AG10803 (cell line): ENCODE measurements around the gene CCT5.
A peak's percentile ranks its signal among the peaks of the same experiment; 100 is the strongest.

Source experiments
- DNase-seq: peaks from one replicate; pipeline ENCODE4 v3.0.0; 2010; ENCODE audit warnings: low read depth
- H3K4me3 ChIP-seq: 2 replicates; pipeline ENCODE4 v1.5.1; 2011; ENCODE audit warnings: mild to moderate bottlenecking, low read length, control low read depth
- TF ChIP-seq, protein P1 (sequence below): conservative IDR thresholded peaks from 2 replicates; pipeline ENCODE4 v1.5.1; 2011; ENCODE audit warnings: mild to moderate bottlenecking, low read length, control low read depth, inconsistent platforms

Gene CCT5

GRCh38 chr5:10228288-10228687, 21.8 kb upstream of the CCT5 start:
- DNase-seq, result no peak
- TF ChIP-seq, protein P1, sequence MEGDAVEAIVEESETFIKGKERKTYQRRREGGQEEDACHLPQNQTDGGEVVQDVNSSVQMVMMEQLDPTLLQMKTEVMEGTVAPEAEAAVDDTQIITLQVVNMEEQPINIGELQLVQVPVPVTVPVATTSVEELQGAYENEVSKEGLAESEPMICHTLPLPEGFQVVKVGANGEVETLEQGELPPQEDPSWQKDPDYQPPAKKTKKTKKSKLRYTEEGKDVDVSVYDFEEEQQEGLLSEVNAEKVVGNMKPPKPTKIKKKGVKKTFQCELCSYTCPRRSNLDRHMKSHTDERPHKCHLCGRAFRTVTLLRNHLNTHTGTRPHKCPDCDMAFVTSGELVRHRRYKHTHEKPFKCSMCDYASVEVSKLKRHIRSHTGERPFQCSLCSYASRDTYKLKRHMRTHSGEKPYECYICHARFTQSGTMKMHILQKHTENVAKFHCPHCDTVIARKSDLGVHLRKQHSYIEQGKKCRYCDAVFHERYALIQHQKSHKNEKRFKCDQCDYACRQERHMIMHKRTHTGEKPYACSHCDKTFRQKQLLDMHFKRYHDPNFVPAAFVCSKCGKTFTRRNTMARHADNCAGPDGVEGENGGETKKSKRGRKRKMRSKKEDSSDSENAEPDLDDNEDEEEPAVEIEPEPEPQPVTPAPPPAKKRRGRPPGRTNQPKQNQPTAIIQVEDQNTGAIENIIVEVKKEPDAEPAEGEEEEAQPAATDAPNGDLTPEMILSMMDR, result no peak
- H3K4me3 ChIP-seq, result no peak overlapping the region

DNA sequence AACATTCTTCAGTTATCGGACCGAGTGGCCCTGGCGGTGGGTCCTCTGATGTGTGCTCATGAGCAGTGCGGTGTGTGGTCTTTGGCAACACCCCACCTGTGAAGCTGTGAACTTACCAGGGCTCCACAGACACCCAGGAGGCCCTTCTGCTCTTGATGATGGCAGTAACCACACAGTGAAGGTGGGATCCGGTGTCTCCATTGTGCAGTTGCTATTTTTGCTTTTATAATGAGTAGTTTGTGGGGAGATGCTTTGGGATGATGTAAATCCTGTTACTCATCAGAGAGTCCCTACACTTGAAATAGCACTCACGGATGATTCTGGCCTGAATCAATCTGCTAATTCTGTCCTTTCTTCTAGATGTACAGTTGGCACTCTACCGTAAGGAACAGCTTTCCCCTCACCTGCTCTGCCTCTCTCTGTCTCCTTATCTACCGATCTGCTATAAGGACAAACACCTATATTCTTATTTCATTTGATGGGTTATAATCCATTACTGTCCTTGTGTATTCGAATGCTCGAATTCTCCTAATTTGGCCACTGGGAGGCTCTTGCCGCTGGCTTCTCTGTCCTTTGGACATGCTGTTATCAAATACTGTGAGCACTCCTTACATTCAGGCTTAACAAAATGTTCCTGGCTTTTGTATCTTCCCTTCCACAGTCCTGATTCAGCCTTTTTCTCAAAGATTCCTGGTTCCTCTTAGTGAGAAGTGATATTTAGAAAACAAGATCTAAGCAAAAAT, 20.6 kb upstream of the CCT5 start:
- DNase-seq, result peak; percentile 70
- TF ChIP-seq, protein P1, result peak; percentile 43
- H3K4me3 ChIP-seq, result no peak overlapping the region

GRCh38 chr5:10232386-10232785, 17.7 kb upstream of the CCT5 start:
- H3K4me3 ChIP-seq, result no peak overlapping the region
- no peak for DNase-seq
- TF ChIP-seq, protein P1, result no peak

DNA sequence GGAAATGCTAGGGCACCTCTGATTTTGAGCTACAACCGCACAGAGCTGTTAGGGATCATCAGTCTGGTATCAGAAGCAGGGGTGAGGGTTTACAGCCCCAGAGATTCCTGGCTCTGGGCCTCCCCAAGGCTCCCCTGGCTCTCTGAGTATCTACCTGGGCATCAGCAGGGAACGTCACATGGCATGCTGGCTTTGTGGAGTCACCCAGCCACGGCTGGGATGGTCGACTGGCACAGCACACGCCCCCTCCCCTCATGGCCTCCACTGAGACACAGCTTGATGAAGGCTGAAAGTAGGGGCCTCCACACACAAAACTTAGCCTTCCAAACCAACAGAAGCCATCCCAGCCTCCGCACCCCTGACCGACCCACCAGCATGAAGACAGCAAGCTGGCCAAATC, 17.1 kb upstream of the CCT5 start:
- no peak overlapping the region for H3K4me3 ChIP-seq
- TF ChIP-seq, protein P1, result no peak
- no peak for DNase-seq

DNA sequence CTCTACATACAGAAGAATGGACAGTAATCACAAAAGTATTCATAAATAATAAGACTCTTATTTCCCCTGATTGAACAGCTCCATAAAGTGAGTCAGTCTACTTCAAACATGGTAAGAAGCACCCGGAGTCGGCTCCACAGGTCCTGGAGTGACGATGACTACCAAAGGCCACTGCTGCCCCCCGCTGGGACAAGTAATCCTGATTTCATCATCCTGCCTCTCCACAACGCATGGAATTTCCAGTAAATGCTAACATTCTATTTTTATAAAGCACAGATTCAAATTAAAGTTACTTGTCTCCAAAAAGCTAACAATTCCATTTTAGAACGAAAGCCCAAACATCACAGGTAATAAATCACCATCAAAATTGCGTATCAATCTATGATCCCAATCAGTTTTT, 16.6 kb upstream of the CCT5 start:
- H3K4me3 ChIP-seq, result no peak overlapping the region
- TF ChIP-seq, protein P1, result peak; percentile 45
- peak; percentile 90 for DNase-seq

DNA sequence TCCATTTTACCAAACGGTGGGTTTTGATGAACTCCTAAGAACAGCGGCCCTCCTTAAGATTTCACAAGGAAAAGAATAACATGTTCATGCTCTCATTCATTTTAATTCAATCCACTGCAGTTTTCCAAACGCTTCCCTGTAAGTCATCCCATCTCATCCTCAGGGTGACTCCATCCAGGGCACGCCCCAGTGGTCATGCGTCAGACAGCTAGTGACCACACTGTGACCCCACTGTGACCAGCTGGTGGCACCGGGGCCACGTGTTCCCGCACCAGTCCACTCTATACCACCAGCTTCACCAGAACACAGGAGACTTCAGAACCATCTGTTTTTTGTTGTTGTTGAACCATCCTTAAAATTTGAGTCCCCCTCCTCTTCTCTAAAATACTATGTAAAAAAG, 14.7 kb upstream of the CCT5 start:
- TF ChIP-seq, protein P1, result no peak
- DNase-seq, result no peak
- no peak overlapping the region for H3K4me3 ChIP-seq

GRCh38 chr5:10243660-10244240, 6.3 kb upstream of the CCT5 start:
- TF ChIP-seq, protein P1, result no peak
- H3K4me3 ChIP-seq, result no peak overlapping the region
- no peak for DNase-seq
